Suprapubic skin (tissue), 4 donors: ENCODE results near the gene APOBEC3A.

Source experiments
- EP300 ChIP-seq: sonication (generic); formaldehyde crosslinking; IDR thresholded peaks from one replicate; pipeline ENCODE4 v1.6.1; 2017; ENCODE audit warnings: antibody characterized with exemption
- POLR2A ChIP-seq, 2 donors: fragments of 450-650 bp; IDR thresholded peaks; one replicate each; pipeline ENCODE4 v1.6.1; 2017; ENCODE audit warnings: antibody characterized with exemption in 2 of 2, mild to moderate bottlenecking in 2 of 2, moderate library complexity in 2 of 2
- POLR2AphosphoS5 ChIP-seq, 3 donors: sonication (generic); formaldehyde crosslinking; IDR thresholded peaks; one replicate each; pipeline ENCODE4 v1.6.1; 2017; ENCODE audit warnings: antibody characterized with exemption in 3 of 3
- TF ChIP-seq, protein P1 (sequence below), 2 donors: fragments of 200-600 bp in 1 of 2; fragments of 450-650 bp in 1 of 2; sonication (generic) in 1 of 2; IDR thresholded peaks; one replicate each; pipeline ENCODE4 v1.5.1; 2016 to 2019; ENCODE audit warnings: antibody characterized with exemption in 2 of 2, mild to moderate bottlenecking in 1 of 2, moderate library complexity in 1 of 2

DNA sequence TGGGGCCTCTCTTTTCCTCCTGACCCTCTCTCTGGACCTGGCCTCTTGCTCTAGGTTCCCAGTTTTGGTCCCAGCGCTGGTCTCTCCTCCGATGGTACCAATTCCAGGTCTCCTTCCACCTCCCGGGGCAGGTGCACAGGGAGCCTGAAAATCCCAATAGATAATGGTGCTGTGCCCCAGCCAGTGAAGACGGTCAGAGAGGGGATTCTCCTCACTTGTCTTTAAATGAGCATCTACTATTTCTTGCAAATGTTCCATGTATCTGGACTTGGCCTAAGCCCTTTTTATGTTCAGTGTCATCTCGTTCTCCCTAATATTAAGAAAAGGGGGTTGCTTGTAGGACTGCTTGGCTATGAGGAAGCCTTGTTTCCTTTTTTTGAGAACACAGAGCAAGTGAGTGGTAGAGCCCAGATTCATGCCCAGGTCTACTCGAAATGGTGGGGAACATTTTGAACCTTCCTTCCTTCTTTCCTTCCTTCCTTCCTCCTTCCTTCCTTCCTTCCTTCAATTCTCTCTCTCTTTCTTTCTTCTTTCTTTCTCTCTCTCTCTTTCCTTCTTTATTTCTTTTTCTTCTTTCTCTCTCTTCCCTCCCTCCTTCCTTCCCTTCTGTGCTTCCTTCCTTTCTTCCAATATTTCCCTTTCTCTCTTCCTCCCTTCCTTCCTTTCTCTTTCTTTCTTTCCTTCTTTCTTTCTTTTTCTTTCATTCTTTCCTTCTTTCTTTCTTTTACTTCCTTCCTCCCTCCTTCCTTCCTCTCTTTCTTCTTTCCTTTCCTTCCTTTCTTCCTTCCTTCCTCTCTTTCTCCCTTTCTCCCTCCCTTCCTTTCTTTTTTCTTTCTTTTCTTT, 620 bp downstream of the APOBEC3A start:
- TF ChIP-seq POLR2AphosphoS5 (IDR thresholded peaks at IDR 0.05): no peak
- TF ChIP-seq, protein P1, sequence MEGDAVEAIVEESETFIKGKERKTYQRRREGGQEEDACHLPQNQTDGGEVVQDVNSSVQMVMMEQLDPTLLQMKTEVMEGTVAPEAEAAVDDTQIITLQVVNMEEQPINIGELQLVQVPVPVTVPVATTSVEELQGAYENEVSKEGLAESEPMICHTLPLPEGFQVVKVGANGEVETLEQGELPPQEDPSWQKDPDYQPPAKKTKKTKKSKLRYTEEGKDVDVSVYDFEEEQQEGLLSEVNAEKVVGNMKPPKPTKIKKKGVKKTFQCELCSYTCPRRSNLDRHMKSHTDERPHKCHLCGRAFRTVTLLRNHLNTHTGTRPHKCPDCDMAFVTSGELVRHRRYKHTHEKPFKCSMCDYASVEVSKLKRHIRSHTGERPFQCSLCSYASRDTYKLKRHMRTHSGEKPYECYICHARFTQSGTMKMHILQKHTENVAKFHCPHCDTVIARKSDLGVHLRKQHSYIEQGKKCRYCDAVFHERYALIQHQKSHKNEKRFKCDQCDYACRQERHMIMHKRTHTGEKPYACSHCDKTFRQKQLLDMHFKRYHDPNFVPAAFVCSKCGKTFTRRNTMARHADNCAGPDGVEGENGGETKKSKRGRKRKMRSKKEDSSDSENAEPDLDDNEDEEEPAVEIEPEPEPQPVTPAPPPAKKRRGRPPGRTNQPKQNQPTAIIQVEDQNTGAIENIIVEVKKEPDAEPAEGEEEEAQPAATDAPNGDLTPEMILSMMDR (IDR thresholded peaks at IDR 0.05): no peak
- TF ChIP-seq POLR2A (IDR thresholded peaks at IDR 0.05): no peak
- no peak for TF ChIP-seq EP300
